ENCODE results near the gene RPUSD4. TPM values are rescaled to one million over a fixed set of nuclear protein-coding genes. Genes with fewer than 3 reads are reported as not detected.

Gene RPUSD4
- total RNA-seq, 1 experiment from 2014 or later: 42.9 TPM

DNA sequence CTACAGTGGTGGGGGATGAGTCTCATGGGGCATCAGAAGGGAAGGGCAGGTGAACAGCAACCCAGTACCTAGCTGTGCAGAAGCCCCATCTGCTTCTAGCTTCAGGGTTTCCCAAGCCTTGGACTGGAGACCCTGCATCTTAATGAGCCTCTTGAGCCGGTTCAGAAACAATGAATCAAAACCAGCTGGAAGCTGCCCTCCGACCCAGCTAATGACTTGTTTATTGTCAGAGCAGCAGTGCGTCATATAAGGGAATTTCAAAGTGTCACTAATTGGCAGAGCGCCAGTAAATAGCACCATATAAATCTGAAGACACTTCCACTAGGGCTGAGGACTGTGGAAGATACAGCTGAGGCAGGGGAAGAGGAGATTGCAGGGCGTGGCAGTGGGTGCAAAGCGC, 57.5 kb downstream of the RPUSD4 start:
- TF ChIP-seq, protein P1, sequence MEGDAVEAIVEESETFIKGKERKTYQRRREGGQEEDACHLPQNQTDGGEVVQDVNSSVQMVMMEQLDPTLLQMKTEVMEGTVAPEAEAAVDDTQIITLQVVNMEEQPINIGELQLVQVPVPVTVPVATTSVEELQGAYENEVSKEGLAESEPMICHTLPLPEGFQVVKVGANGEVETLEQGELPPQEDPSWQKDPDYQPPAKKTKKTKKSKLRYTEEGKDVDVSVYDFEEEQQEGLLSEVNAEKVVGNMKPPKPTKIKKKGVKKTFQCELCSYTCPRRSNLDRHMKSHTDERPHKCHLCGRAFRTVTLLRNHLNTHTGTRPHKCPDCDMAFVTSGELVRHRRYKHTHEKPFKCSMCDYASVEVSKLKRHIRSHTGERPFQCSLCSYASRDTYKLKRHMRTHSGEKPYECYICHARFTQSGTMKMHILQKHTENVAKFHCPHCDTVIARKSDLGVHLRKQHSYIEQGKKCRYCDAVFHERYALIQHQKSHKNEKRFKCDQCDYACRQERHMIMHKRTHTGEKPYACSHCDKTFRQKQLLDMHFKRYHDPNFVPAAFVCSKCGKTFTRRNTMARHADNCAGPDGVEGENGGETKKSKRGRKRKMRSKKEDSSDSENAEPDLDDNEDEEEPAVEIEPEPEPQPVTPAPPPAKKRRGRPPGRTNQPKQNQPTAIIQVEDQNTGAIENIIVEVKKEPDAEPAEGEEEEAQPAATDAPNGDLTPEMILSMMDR (conservative IDR thresholded peaks at IDR 0.05): no peak
- Mint-ChIP-seq H3K4me1 (peaks cover 23 to 35% of the 10 kb centered on the region in 2 experiments), H3K27me3 (ENCODE audit: low read depth) (peaks cover 6% of the 10 kb centered on the region), H3K4me3 (no peak overlapping the region), H3K36me3 (ENCODE audit: insufficient read depth in 1 of 3, low read depth in 3 of 3) (peaks cover 4 to 13% (median 5%) of the 10 kb centered on the region in 3 experiments; a peak in 6 of 7 replicates), H3K27ac (no peak overlapping the region), H3K9me3 (peaks cover 9 to 14% of the 10 kb centered on the region in 2 experiments)
- Histone ChIP-seq H3K14ac (ENCODE audit: insufficient read depth, low read length) (no peak overlapping the region), H3K4me1 (ENCODE audit: insufficient read depth, low read length) (peaks cover 7% of the 10 kb centered on the region; the same call in 1 of the 2 replicates), H2BK20ac (ENCODE audit: low read depth, low read length, poor library complexity, severe bottlenecking) (no peak overlapping the region), H2BK5ac (ENCODE audit: insufficient read length, low read length) (no peak overlapping the region), H4K8ac (replicated peaks; ENCODE audit: insufficient read length, low read depth, low read length) (no peak overlapping the region), H2BK120ac (ENCODE audit: low read depth, low read length, poor library complexity, severe bottlenecking) (no peak overlapping the region), H2AK5ac (ENCODE audit: insufficient read length, low read length) (no peak overlapping the region), H3K79me2 (ENCODE audit: insufficient read depth, low read length) (no peaks in the 10 kb centered on the region), H3K18ac (ENCODE audit: insufficient read length, low read depth, low read length) (no peak overlapping the region), H3K4ac (ENCODE audit: low read depth, low read length) (no peak overlapping the region), H2AFZ (ENCODE audit: low read length) (no peak overlapping the region), H3K9me3 (ENCODE audit: control insufficient read depth, low read depth, low read length) (no peaks in the 10 kb centered on the region), H2BK12ac (ENCODE audit: insufficient read length, low read depth, low read length) (no peak overlapping the region), H3K56ac (ENCODE audit: insufficient read length, low read depth, low read length) (no peak overlapping the region), H3K23me2 (ENCODE audit: insufficient read length, low read depth, low read length, poor library complexity, severe bottlenecking) (no peaks in the 10 kb centered on the region), H4K5ac (ENCODE audit: insufficient read length, low read depth, low read length) (no peak overlapping the region), H2BK15ac (ENCODE audit: low read depth, low read length) (no peak overlapping the region), H3K23ac (ENCODE audit: insufficient read length, low read depth, low read length) (no peak overlapping the region), H3K27ac (ENCODE audit: insufficient read length, low read depth, low read length) (no peak overlapping the region), H3T11ph (ENCODE audit: low read length) (no peak overlapping the region), H4K91ac (ENCODE audit: insufficient read length, low read depth, low read length) (no peak overlapping the region), H4K20me1 (ENCODE audit: control insufficient read depth, insufficient read depth, insufficient read length) (no peaks in the 10 kb centered on the region), H3K4me2 (ENCODE audit: insufficient read depth, insufficient read length, low read length) (no peak overlapping the region), H3K9ac (ENCODE audit: extremely low read depth, insufficient read length, low read length) (no peak overlapping the region), H3K79me1 (ENCODE audit: insufficient read depth, low read depth, low read length, poor library complexity, severe bottlenecking) (no peaks in the 10 kb centered on the region), H3K27me3 (ENCODE audit: insufficient read depth, low read length) (no peaks in the 10 kb centered on the region)
- DNase-seq: no peak
- no CpG with 5 or more reads among the region's 6 CpGs for WGBS (ENCODE audit: extremely low coverage, insufficient read length, low lambda C conversion rate)
